Stomach (tissue), 9 donors: Measurements from ENCODE around the gene GNAI3. TPM values are rescaled to one million over a fixed set of nuclear protein-coding genes. Genes with fewer than 3 reads are reported as not detected.

Experiments
- DNase-seq, 2 donors: peaks; one replicate each; pipeline versions ENCODE4 v3.0.0 to v3.0.0-alpha.2; 2013 to 2019
- H3K27ac ChIP-seq, 5 donors: fragments of 200-600 bp in 4 of 5; sonication (generic) in 4 of 5; one replicate each; pipeline ENCODE4 v1.5.1; 2013 to 2019; ENCODE audit warnings: mild to moderate bottlenecking in 1 of 5, moderate library complexity in 1 of 5
- H3K27me3 ChIP-seq, 3 donors: fragments of 200-600 bp; sonication (generic); one replicate each; pipeline ENCODE4 v1.5.1; 2017 to 2019; ENCODE audit warnings: mixed run types in 1 of 3
- H3K36me3 ChIP-seq, 4 donors: fragments of 200-600 bp; sonication (generic); 1 replicate in 3 of 4; 2 replicates in 1 of 4; pipeline ENCODE4 v1.5.1; 2016 to 2019
- H3K4me1 ChIP-seq, 4 donors: fragments of 200-600 bp; sonication (generic); one replicate each; pipeline ENCODE4 v1.5.1; 2016 to 2019
- H3K4me3 ChIP-seq, 4 donors: fragments of 200-600 bp; sonication (generic) in 3 of 4; one replicate each; pipeline ENCODE4 v1.5.1; 2016 to 2019; ENCODE audit warnings: mild to moderate bottlenecking in 1 of 4
- H3K9me3 ChIP-seq, 4 donors: fragments of 200-600 bp; sonication (generic); one replicate each; pipeline ENCODE4 v1.5.1; 2016 to 2019
- EP300 ChIP-seq: sonication (generic); formaldehyde crosslinking; IDR thresholded peaks from one replicate; pipeline ENCODE4 v1.6.1; 2017; ENCODE audit warnings: antibody characterized with exemption
- POLR2A ChIP-seq, 4 donors: fragments of 450-650 bp; IDR thresholded peaks; one replicate each; pipeline ENCODE4 v1.6.1; 2016; ENCODE audit warnings: antibody characterized with exemption in 4 of 4, control low read depth in 2 of 4, mild to moderate bottlenecking in 1 of 4, moderate library complexity in 1 of 4
- POLR2AphosphoS5 ChIP-seq, 3 donors: sonication (generic); formaldehyde crosslinking; IDR thresholded peaks; one replicate each; pipeline ENCODE4 v1.6.1; 2016; ENCODE audit warnings: antibody characterized with exemption in 3 of 3
- WGBS, 5 donors: extraction: QIAGEN DNeasy Blood & Tissue Kit in 3 of 5; methylation state at CpG; one replicate each; pipeline versions ENCODE4 v1.1.5 to v1.1.7; 2013 to 2018; 5-methylcytosine and 5-hydroxymethylcytosine counted together
- intact Hi-C: fragments of 100-400 bp; cut with DNase I; formaldehyde crosslinking; loops from one replicate; pipeline ENCODE4 v1.15.1; 2023; ENCODE audit warnings: low total_unique reads
- polyA plus RNA-seq, 3 donors: library from polyadenylated mRNA; stranded (reverse); fragments of 200-250 nt; gene quantifications; one replicate each; pipeline ENCODE4 v1.2.3, GENCODE V29; 2013
- total RNA-seq, 5 donors: library from RNA; depleted of rRNA; stranded (reverse); fragments of >200 nt; gene quantifications; one replicate each; pipeline versions ENCODE4 v1.1.0 to v1.2.3, GENCODE V29; 2014 to 2016
- TF ChIP-seq, protein P1 (sequence below), 7 experiments: fragments of 450-650 bp in 4 of 7; fragments of 200-600 bp in 3 of 7; sonication (generic) in 3 of 7; IDR thresholded peaks; one replicate each; pipeline ENCODE4 v1.5.1; 2016 to 2019; ENCODE audit warnings: antibody characterized with exemption in 7 of 7, control low read depth in 2 of 7, mild to moderate bottlenecking in 1 of 7
- donor health status: healthy with polysubstance abuse.
- donor health status: Bipolar disorder and iron deficiency.
- donor health status: healthy.

Gene GNAI3
- total and polyA plus RNA-seq, 8 donors: 0.58 to 12.7 (median 3.1) TPM

DNA sequence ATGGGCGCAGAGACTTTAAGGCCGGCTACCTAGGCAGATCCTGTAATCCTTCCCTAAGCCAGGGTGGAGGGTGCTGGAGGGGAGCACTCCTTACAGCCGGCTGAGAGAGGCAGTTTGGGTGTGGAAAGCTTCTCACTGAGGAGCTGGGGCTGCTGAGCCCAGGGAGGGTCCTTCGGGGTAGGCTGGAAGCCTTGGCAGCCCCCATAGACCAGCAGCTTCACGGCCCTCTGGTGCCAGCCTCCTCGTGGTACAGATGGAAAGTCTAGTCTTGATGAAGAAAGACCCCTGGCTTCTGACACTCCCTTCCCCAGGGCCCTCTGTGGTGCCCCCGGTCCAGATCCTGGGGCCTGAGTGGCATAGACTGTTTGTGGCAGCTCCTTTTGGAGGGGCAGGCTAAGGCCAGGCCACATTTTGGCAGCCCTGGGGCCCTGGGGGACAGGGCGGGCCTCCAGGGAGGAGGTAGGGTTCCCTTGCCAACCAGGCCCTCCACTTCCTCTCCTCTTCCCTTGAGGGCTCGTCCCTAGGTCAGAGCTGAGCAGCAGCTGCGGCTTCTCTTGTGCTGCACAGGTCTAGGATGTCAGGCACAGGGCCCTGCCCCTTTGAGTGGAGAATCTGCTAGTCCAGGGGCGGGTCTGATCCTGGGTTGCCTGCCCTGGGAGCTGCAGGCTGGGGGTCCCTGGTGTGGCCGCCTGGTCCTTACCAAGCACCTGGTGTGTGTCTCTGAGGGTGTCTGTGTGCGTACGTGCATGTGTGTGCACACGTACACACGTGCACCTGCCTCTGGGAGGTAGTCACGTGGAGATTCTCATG, 76.0 kb downstream of the GNAI3 start:
- Histone ChIP-seq H3K9me3 (no peaks in the 10 kb centered on the region), H3K27me3 (no peaks in the 10 kb centered on the region), H3K4me1 (peaks cover 29 to 57% (median 51%) of the 10 kb centered on the region in 4 donors), H3K4me3 (peak overlapping the region in 3 of 4 donors; percentile 5 to 22 (median 18)), H3K27ac (peak overlapping the region in 3 of 5 donors; percentile 53 to 68 (median 59)), H3K36me3 (peaks cover 36 to 45% (median 39%) of the 10 kb centered on the region in 4 donors)
- intact Hi-C loops: no loop called here
- DNase-seq: no peak
- WGBS, 5 donors: 66 to 81% (median 77%) methylated on average over 10 to 17 of the region's 17 CpGs
- TF ChIP-seq EP300: no peak
- TF ChIP-seq, protein P1, sequence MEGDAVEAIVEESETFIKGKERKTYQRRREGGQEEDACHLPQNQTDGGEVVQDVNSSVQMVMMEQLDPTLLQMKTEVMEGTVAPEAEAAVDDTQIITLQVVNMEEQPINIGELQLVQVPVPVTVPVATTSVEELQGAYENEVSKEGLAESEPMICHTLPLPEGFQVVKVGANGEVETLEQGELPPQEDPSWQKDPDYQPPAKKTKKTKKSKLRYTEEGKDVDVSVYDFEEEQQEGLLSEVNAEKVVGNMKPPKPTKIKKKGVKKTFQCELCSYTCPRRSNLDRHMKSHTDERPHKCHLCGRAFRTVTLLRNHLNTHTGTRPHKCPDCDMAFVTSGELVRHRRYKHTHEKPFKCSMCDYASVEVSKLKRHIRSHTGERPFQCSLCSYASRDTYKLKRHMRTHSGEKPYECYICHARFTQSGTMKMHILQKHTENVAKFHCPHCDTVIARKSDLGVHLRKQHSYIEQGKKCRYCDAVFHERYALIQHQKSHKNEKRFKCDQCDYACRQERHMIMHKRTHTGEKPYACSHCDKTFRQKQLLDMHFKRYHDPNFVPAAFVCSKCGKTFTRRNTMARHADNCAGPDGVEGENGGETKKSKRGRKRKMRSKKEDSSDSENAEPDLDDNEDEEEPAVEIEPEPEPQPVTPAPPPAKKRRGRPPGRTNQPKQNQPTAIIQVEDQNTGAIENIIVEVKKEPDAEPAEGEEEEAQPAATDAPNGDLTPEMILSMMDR (IDR thresholded peaks at IDR 0.05): no peak
- no peak for TF ChIP-seq POLR2A (IDR thresholded peaks at IDR 0.05)
- no peak for TF ChIP-seq POLR2AphosphoS5 (IDR thresholded peaks at IDR 0.05)

DNA sequence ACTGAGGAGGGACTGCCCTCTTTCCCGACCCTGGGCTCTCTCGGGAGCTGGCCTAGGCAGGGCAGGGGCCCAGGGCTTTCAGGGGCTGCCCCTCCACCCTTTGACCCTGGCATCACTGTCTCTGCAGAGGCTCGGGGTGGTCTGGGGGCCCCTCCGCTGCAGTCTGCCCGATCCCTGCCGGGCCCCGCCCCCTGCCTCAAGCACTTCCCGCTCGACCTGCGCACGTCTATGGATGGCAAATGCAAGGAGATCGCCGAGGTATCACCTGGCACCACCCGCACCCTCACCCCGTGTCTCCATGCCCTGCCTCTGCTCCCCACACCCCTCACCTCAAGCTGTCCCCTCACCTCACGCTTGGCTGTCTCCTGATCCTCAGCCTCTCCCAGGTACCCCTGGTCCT, 76.8 kb downstream of the GNAI3 start:
- 74 to 90% (median 85%) methylated on average over 16 of the region's 16 CpGs for WGBS, 5 donors
- no peaks in the 10 kb centered on the region for H3K9me3 ChIP-seq
- no peak for DNase-seq
- peaks cover 44 to 53% (median 46%) of the 10 kb centered on the region in 4 donors for H3K36me3 ChIP-seq
- peak overlapping the region in 3 of 5 donors; percentile 26 to 35 (median 32) for H3K27ac ChIP-seq
- no peaks in the 10 kb centered on the region for H3K27me3 ChIP-seq
- TF ChIP-seq EP300: no peak
- TF ChIP-seq POLR2A (IDR thresholded peaks at IDR 0.05): no peak
- TF ChIP-seq, protein P1 (IDR thresholded peaks at IDR 0.05): no peak
- TF ChIP-seq POLR2AphosphoS5 (IDR thresholded peaks at IDR 0.05): no peak
- intact Hi-C loops: no loop called here
- H3K4me3 ChIP-seq: no peak overlapping the region
- H3K4me1 ChIP-seq: peaks cover 27 to 54% (median 46%) of the 10 kb centered on the region in 4 donors

DNA sequence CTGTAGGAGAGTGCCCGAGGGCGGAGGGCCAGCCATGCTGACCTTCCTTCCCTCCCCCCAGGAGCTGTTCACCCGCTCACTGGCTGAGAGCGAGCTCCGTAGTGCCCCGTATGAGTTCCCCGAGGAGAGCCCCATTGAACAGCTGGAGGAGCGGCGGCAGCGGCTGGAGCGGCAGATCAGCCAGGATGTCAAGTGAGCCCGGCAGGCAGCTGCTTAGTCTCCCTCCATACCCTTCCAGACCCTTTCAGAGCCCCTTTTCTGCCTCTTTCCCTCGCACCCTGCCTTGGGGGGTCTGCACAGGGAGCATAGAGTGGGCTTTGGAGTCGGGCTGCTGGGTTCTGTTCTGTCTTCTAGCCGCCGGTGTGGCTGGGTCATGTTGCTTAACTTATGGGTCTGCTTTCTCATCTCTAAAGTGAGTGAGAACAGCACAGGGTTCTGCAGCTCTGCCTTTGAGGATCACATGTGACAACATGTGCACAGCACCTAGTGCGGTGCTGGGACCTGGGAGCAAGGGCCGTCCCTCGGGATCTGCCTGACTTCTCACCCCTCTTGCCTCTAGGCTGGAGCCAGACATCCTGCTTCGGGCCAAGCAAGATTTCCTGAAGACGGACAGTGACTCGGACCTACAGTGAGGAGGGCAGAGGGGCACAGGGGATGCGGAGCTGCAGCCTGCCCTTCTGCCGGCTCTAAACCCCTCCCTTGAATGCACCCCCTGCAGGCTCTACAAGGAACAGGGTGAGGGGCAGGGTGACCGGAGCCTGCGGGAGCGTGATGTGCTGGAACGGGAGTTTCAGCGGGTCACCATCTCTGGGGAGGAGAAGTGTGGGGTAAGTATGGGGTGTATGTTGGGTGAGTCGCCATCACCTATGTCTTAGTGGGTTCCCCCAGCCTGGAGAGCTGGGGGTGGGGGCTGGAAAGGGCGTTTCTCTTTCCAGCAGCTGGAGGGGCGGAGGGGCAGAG, 77.5 kb downstream of the GNAI3 start:
- peak in 1 of 2 donors; percentile 54 for DNase-seq

More for the DNA sequence above, 77.5 kb downstream of the GNAI3 start:
- TF ChIP-seq POLR2A (IDR thresholded peaks at IDR 0.05) (no peak), EP300 (no peak), POLR2AphosphoS5 (IDR thresholded peaks at IDR 0.05) (no peak)
- TF ChIP-seq, protein P1 (IDR thresholded peaks at IDR 0.05): no peak
- H3K4me3 ChIP-seq: no peak overlapping the region
- WGBS, 5 donors: 76 to 87% (median 84%) methylated on average over 20 to 32 of the region's 32 CpGs
- intact Hi-C loops: no loop called here
- H3K4me1 ChIP-seq: peaks cover 27 to 53% (median 43%) of the 10 kb centered on the region in 4 donors
- H3K9me3 ChIP-seq: no peaks in the 10 kb centered on the region
- peaks cover 49 to 60% (median 51%) of the 10 kb centered on the region in 4 donors for H3K36me3 ChIP-seq
- peak overlapping the region in 3 of 5 donors; percentile 26 to 35 (median 32) for H3K27ac ChIP-seq
- H3K27me3 ChIP-seq: no peaks in the 10 kb centered on the region
